ENCODE data around the gene ADGRB3. TPM values are rescaled to one million over a fixed set of nuclear protein-coding genes. Genes with fewer than 3 reads are reported as not detected.

The ADGRB3 gene
- total RNA-seq, 1 donor from 2014 or later, result 1.5 TPM

- no peak for TF ChIP-seq CTCF (IDR thresholded peaks at IDR 0.05; ENCODE audit: borderline replicate concordance)
- Histone ChIP-seq H3K4me3 (no peak overlapping the region), H3K27me3 (ENCODE audit: low read depth) (no peaks in the 10 kb centered on the region), H3K36me3 (no peaks in the 10 kb centered on the region), H3K9me3 (replicated peaks) (no peaks in the 10 kb centered on the region), H3K4me1 (no peaks in the 10 kb centered on the region), H3K27ac (replicated peaks) (no peak overlapping the region)
- intact Hi-C loops (cut with micrococcal nuclease), result no loop called here
- no peak for DNase-seq
Observed at GRCh38 chr6:69232008-69232407, 596.9 kb downstream of the ADGRB3 start.

- no peak for TF ChIP-seq CTCF (IDR thresholded peaks at IDR 0.05; ENCODE audit: borderline replicate concordance)
- intact Hi-C loops (cut with micrococcal nuclease), result no loop called here
- no peak overlapping the region for H3K27ac ChIP-seq (replicated peaks)
- no peak overlapping the region for H3K4me3 ChIP-seq
- H3K27me3 ChIP-seq (ENCODE audit: low read depth), result no peaks in the 10 kb centered on the region
- no peaks in the 10 kb centered on the region for H3K36me3 ChIP-seq
- no peak for DNase-seq
- no peaks in the 10 kb centered on the region for H3K9me3 ChIP-seq (replicated peaks)
- no peaks in the 10 kb centered on the region for H3K4me1 ChIP-seq
Observed at GRCh38 chr6:69232496-69232895, 597.4 kb downstream of the ADGRB3 start.

- Histone ChIP-seq H3K27me3 (ENCODE audit: low read depth) (no peaks in the 10 kb centered on the region), H3K36me3 (no peaks in the 10 kb centered on the region), H3K4me3 (no peak overlapping the region), H3K9me3 (replicated peaks) (no peaks in the 10 kb centered on the region), H3K4me1 (no peaks in the 10 kb centered on the region), H3K27ac (replicated peaks) (no peak overlapping the region)
- peak; percentile 77 for DNase-seq
- intact Hi-C loops (cut with micrococcal nuclease), result no loop called here
- TF ChIP-seq CTCF (IDR thresholded peaks at IDR 0.05; ENCODE audit: borderline replicate concordance), result no peak
Observed at GRCh38 chr6:69232911-69233448, 597.9 kb downstream of the ADGRB3 start.

GRCh38 chr6:69238067-69238466 lies 603.0 kb downstream of the ADGRB3 start:
- no peaks in the 10 kb centered on the region for H3K4me1 ChIP-seq
- no peak for TF ChIP-seq CTCF (IDR thresholded peaks at IDR 0.05; ENCODE audit: borderline replicate concordance)
- no peaks in the 10 kb centered on the region for H3K27me3 ChIP-seq (ENCODE audit: low read depth)
- no peak overlapping the region for H3K27ac ChIP-seq (replicated peaks)
- H3K4me3 ChIP-seq, result no peak overlapping the region
- no peaks in the 10 kb centered on the region for H3K36me3 ChIP-seq
- DNase-seq, result no peak
- intact Hi-C loops (cut with micrococcal nuclease), result no loop called here
- H3K9me3 ChIP-seq (replicated peaks), result no peaks in the 10 kb centered on the region

- H3K36me3 ChIP-seq, result no peaks in the 10 kb centered on the region
- no peaks in the 10 kb centered on the region for H3K27me3 ChIP-seq (ENCODE audit: low read depth)
- intact Hi-C loops (cut with micrococcal nuclease), result no loop called here
- DNase-seq, result no peak
- H3K4me1 ChIP-seq, result no peaks in the 10 kb centered on the region
- H3K4me3 ChIP-seq, result no peak overlapping the region
- TF ChIP-seq CTCF (IDR thresholded peaks at IDR 0.05; ENCODE audit: borderline replicate concordance), result no peak
- H3K9me3 ChIP-seq (replicated peaks), result no peaks in the 10 kb centered on the region
- no peak overlapping the region for H3K27ac ChIP-seq (replicated peaks)
Observed at GRCh38 chr6:69246983-69247382, 611.9 kb downstream of the ADGRB3 start.
